Fibroblast of lung (primary cell): ENCODE data around the gene TAOK3. TPM values are rescaled to one million over a fixed set of nuclear protein-coding genes. Genes with fewer than 3 reads are reported as not detected.
A peak's percentile ranks its signal among the peaks of the same experiment; 100 is the strongest.

Experiments
- DNase-seq, 2 donors: peaks; one replicate each; pipeline versions ENCODE4 v3.0.0 to v3.0.0-alpha.2; 2010; ENCODE audit warnings: low read depth in 2 of 2
- H2AFZ ChIP-seq: 2 replicates; pipeline ENCODE4 v1.5.1; 2012; ENCODE audit warnings: low read length, control low read depth, inconsistent platforms
- H3K27ac ChIP-seq: 2 replicates; pipeline ENCODE4 v1.5.1; 2011; ENCODE audit warnings: low read length, control low read depth; ENCODE audit not compliant: insufficient read depth
- H3K27me3 ChIP-seq: 2 replicates; pipeline ENCODE4 v1.5.1; 2011; ENCODE audit warnings: mild to moderate bottlenecking, low read length; ENCODE audit not compliant: control insufficient read depth, insufficient read depth
- H3K36me3 ChIP-seq: 2 replicates; pipeline ENCODE4 v1.5.1; 2011; ENCODE audit warnings: low read length; ENCODE audit not compliant: control insufficient read depth, insufficient read depth
- H3K4me1 ChIP-seq: 2 replicates; pipeline ENCODE4 v1.5.1; 2011; ENCODE audit warnings: low read length; ENCODE audit not compliant: control insufficient read depth, insufficient read depth; ENCODE audit errors: extremely low read depth
- H3K4me2 ChIP-seq: 2 replicates; pipeline ENCODE4 v1.5.1; 2011; ENCODE audit warnings: low read length, control low read depth; ENCODE audit not compliant: insufficient read depth; ENCODE audit errors: extremely low read depth
- H3K4me3 ChIP-seq, 4 experiments: fragments of 200-600 bp in 1 of 4; sonication (generic) in 1 of 4; replicated peaks in 1 of 4; 2 replicates each; pipeline ENCODE4 v1.5.1; 2011 to 2016; ENCODE audit warnings: low read length in 4 of 4, low read depth in 3 of 4, mild to moderate bottlenecking in 3 of 4, control low read depth in 2 of 4, inconsistent platforms in 1 of 4, mixed read lengths in 1 of 4; ENCODE audit not compliant: insufficient read depth in 1 of 4; ENCODE audit errors: control extremely low read depth in 1 of 4
- H3K79me2 ChIP-seq: 2 replicates; pipeline ENCODE4 v1.5.1; 2012; ENCODE audit warnings: mild to moderate bottlenecking, low read length, inconsistent platforms; ENCODE audit not compliant: control insufficient read depth, insufficient read depth
- H3K9ac ChIP-seq: 2 replicates; pipeline ENCODE4 v1.5.1; 2011; ENCODE audit warnings: mild to moderate bottlenecking, low read length, control low read depth; ENCODE audit not compliant: insufficient read depth
- H3K9me3 ChIP-seq: 2 replicates; pipeline ENCODE4 v1.5.1; 2012; ENCODE audit warnings: low read depth, low read length; ENCODE audit not compliant: control insufficient read depth, insufficient read depth
- H4K20me1 ChIP-seq: 2 replicates; pipeline ENCODE4 v1.5.1; 2011; ENCODE audit warnings: low read length; ENCODE audit not compliant: control insufficient read depth, insufficient read depth; ENCODE audit errors: extremely low read depth
- EZH2 ChIP-seq: IDR thresholded peaks from 2 replicates; pipeline ENCODE4 v1.5.1; 2012; ENCODE audit warnings: low read length, control low read depth, mild to moderate bottlenecking; ENCODE audit errors: missing control alignments
- polyA plus RNA-seq, 2 donors: library from polyadenylated mRNA; depleted of rRNA in 1 of 2; stranded (reverse) in 1 of 2; unstranded in 1 of 2; fragments of >200 nt; gene quantifications; 2 replicates each; pipeline ENCODE4 v1.2.1, GENCODE V29; 2011 to 2012; ENCODE audit warnings: missing spikeins in 1 of 2
- total RNA-seq: library from RNA; depleted of rRNA; stranded (reverse); fragments of >200 nt; gene quantifications from 2 replicates; pipeline ENCODE4 v1.2.1, GENCODE V29; 2014
- TF ChIP-seq, protein P1 (sequence below), 2 donors: IDR thresholded peaks in 1 of 2; conservative IDR thresholded peaks in 1 of 2; 1 replicate in 1 of 2; 2 replicates in 1 of 2; pipeline ENCODE4 v1.5.1; 2011 to 2012; ENCODE audit warnings: low read length in 2 of 2, control low read depth in 1 of 2, inconsistent platforms in 1 of 2, low read depth in 1 of 2, mild to moderate bottlenecking in 1 of 2

Gene TAOK3
- total and polyA plus RNA-seq, 2 donors (not counting 1 experiment from before 2014, with no cell fraction given): 64.7 to 97.4 TPM

DNA sequence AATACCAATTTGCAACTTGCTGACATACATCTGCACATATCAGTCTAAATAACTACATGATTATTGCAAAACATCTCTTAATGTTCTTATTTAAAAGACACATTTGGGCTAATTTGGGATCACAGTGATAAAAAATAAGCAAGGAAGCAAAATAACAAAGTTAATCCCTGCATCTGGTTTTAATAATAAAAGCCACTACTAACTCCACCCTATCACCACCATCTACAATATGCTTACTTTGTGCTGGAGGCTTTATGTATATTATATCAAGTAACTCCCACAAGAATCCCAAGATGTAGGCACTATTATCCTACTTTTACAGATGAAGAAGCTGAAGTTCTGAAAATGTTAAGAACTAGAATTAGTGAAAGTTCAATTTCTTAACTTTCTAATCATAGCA lies 45.7 kb downstream of the TAOK3 start:
- H3K9me3 ChIP-seq: no peaks in the 10 kb centered on the region
- peaks cover 23% of the 10 kb centered on the region for H3K79me2 ChIP-seq
- no peak overlapping the region for H3K27ac ChIP-seq
- no peak overlapping the region for H3K4me2 ChIP-seq
- H4K20me1 ChIP-seq: no peaks in the 10 kb centered on the region
- H3K4me1 ChIP-seq: peaks cover 21% of the 10 kb centered on the region
- no peak overlapping the region for H3K9ac ChIP-seq
- no peak for TF ChIP-seq EZH2
- TF ChIP-seq, protein P1, sequence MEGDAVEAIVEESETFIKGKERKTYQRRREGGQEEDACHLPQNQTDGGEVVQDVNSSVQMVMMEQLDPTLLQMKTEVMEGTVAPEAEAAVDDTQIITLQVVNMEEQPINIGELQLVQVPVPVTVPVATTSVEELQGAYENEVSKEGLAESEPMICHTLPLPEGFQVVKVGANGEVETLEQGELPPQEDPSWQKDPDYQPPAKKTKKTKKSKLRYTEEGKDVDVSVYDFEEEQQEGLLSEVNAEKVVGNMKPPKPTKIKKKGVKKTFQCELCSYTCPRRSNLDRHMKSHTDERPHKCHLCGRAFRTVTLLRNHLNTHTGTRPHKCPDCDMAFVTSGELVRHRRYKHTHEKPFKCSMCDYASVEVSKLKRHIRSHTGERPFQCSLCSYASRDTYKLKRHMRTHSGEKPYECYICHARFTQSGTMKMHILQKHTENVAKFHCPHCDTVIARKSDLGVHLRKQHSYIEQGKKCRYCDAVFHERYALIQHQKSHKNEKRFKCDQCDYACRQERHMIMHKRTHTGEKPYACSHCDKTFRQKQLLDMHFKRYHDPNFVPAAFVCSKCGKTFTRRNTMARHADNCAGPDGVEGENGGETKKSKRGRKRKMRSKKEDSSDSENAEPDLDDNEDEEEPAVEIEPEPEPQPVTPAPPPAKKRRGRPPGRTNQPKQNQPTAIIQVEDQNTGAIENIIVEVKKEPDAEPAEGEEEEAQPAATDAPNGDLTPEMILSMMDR (conservative IDR thresholded peaks at IDR 0.05 in 1 of 2, IDR thresholded peaks at IDR 0.05 in 1 of 2; ENCODE audit: low read depth in 1 of 2, low read length in 2 of 2): no peak
- H2AFZ ChIP-seq: no peak overlapping the region
- H3K27me3 ChIP-seq: no peaks in the 10 kb centered on the region
- no peaks in the 10 kb centered on the region for H3K36me3 ChIP-seq
- DNase-seq: peak in 1 of 2 donors; percentile 41
- no peak overlapping the region for H3K4me3 ChIP-seq

DNA sequence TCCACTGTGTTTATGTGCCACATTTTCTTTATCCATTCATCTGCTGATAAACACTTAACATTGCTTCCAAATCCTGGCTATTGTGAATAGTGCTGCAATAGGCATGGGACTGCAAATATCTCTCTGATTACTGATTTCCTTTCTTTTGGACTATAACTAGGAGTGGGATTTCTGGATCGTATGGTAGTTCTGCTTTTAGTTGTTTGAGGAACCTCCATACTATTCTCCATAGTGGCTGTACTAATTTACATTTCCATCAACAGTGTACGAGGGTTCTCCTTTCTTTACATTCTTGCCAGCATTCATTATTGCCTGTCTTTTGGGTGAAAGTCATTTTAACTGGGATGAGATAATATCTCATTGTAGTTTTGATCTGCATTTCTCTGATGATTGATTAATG lies 47.6 kb downstream of the TAOK3 start:
- Histone ChIP-seq H3K4me2 (no peak overlapping the region), H3K36me3 (no peaks in the 10 kb centered on the region), H3K9ac (no peak overlapping the region), H3K4me3 (no peak overlapping the region), H3K4me1 (peaks cover 15% of the 10 kb centered on the region), H3K27me3 (no peaks in the 10 kb centered on the region), H3K9me3 (no peaks in the 10 kb centered on the region), H3K79me2 (peaks cover 20% of the 10 kb centered on the region), H3K27ac (no peak overlapping the region), H2AFZ (no peak overlapping the region), H4K20me1 (no peaks in the 10 kb centered on the region)
- TF ChIP-seq, protein P1 (conservative IDR thresholded peaks at IDR 0.05 in 1 of 2, IDR thresholded peaks at IDR 0.05 in 1 of 2; ENCODE audit: low read depth in 1 of 2, low read length in 2 of 2): no peak
- no peak for TF ChIP-seq EZH2
- no peak for DNase-seq

DNA sequence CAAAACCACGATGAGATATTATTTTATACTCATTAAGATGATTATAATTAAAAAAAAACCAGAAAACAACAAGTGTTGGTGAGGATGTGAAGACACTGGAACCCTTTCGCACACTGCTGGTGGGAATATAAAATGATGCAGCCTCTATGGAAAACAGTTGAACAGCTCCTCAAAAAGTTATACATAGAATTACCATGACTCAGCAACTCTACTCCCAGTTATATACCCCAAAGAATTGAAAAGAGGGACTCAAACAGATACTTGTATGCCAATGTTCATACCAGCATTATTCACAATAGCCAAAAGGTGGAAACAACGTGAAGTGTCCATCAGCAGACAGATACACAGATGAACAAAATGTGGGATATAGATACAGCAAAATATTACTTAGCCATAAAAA lies 53.1 kb downstream of the TAOK3 start:
- H3K27ac ChIP-seq: no peak overlapping the region
- peaks cover 21% of the 10 kb centered on the region for H3K79me2 ChIP-seq
- H4K20me1 ChIP-seq: no peaks in the 10 kb centered on the region
- no peak for TF ChIP-seq EZH2
- TF ChIP-seq, protein P1 (conservative IDR thresholded peaks at IDR 0.05 in 1 of 2, IDR thresholded peaks at IDR 0.05 in 1 of 2; ENCODE audit: low read depth in 1 of 2, low read length in 2 of 2): no peak
- H3K36me3 ChIP-seq: no peaks in the 10 kb centered on the region
- no peak overlapping the region for H3K4me3 ChIP-seq
- no peak for DNase-seq
- H3K27me3 ChIP-seq: no peaks in the 10 kb centered on the region
- H3K4me2 ChIP-seq: no peak overlapping the region
- H3K4me1 ChIP-seq: no peaks in the 10 kb centered on the region
- no peaks in the 10 kb centered on the region for H3K9me3 ChIP-seq
- no peak overlapping the region for H2AFZ ChIP-seq
- H3K9ac ChIP-seq: no peak overlapping the region
